IMR-90 (cell line): Measurements from ENCODE around the gene ENPEP. TPM values are rescaled to one million over a fixed set of nuclear protein-coding genes. Genes with fewer than 3 reads are reported as not detected.

Experiments
- ATAC-seq: fragments of 200-7000 bp; cut with Tn5 transposase; 2 replicates; pipeline ENCODE4 v1.9.1; 2020; ENCODE audit warnings: low read depth, mild to moderate bottlenecking, moderate library complexity
- BruUV-seq: library from RNA; stranded (reverse); fragments of 400-500 nt; replicated peaks from 2 replicates; lab custom pipeline; 2021; lab: Mats Ljungman, UMichigan
- CTCF ChIA-PET: fragments of 300-600 bp; formaldehyde crosslinking; extraction: SDS; loops from one replicate; lab custom pipeline; 2021; ENCODE audit warnings: antibody characterized with exemption; lab: Yijun Ruan, JAX
- POLR2A ChIA-PET: fragments of 300-600 bp; sonication (Branson Sonifier 250); formaldehyde crosslinking; loops from one replicate; lab custom pipeline; 2022; ENCODE audit warnings: antibody characterized with exemption; ENCODE audit not compliant: unreplicated experiment; lab: Charles Lee
- DNase-seq: peaks from one replicate; pipeline ENCODE4 v3.0.0; 2013
- H2AFZ ChIP-seq: replicated peaks from 2 replicates; pipeline ENCODE3; 2013; ENCODE audit warnings: low read length, mild to moderate bottlenecking; ENCODE audit not compliant: poor library complexity
- H2AK5ac ChIP-seq: 2 replicates; pipeline ENCODE4 v1.6.1; 2013; ENCODE audit warnings: low read depth, low read length, inconsistent platforms
- H2AK9ac ChIP-seq: replicated peaks from 2 replicates; pipeline ENCODE3; 2013; ENCODE audit warnings: mild to moderate bottlenecking, low read depth, low read length, moderate library complexity; ENCODE audit not compliant: poor library complexity
- H2BK120ac ChIP-seq: 2 replicates; pipeline ENCODE4 v1.6.1; 2013; ENCODE audit warnings: low read depth, low read length, inconsistent platforms
- H2BK15ac ChIP-seq: 3 replicates; pipeline ENCODE4 v1.6.1; 2013; ENCODE audit warnings: low read depth, low read length, inconsistent platforms
- H2BK20ac ChIP-seq: 2 replicates; pipeline ENCODE4 v1.6.1; 2013; ENCODE audit warnings: low read depth, mild to moderate bottlenecking, inconsistent platforms, low read length, moderate library complexity
- H2BK5ac ChIP-seq: 2 replicates; pipeline ENCODE4 v1.6.1; 2013; ENCODE audit warnings: mild to moderate bottlenecking, low read depth, low read length, inconsistent platforms; ENCODE audit not compliant: poor library complexity, severe bottlenecking
- H3K14ac ChIP-seq: replicated peaks from 2 replicates; pipeline ENCODE4 v1.6.1; 2013; ENCODE audit warnings: low read depth, low read length, inconsistent platforms
- H3K18ac ChIP-seq: 2 replicates; pipeline ENCODE4 v1.6.1; 2013; ENCODE audit warnings: low read depth, low read length, control low read depth
- H3K23ac ChIP-seq: 2 replicates; pipeline ENCODE4 v1.6.1; 2013; ENCODE audit warnings: low read depth, low read length, inconsistent platforms
- H3K27ac ChIP-seq: 2 replicates; pipeline ENCODE4 v1.5.1; 2013; ENCODE audit warnings: mild to moderate bottlenecking, control low read depth, low read length; ENCODE audit not compliant: insufficient read depth
- H3K27me3 ChIP-seq: 2 replicates; pipeline ENCODE4 v1.6.1; 2013; ENCODE audit warnings: low read length; ENCODE audit not compliant: control insufficient read depth, insufficient read depth
- H3K36me3 ChIP-seq: 2 replicates; pipeline ENCODE4 v1.6.1; 2013; ENCODE audit warnings: low read length, mixed read lengths; ENCODE audit not compliant: control insufficient read depth, insufficient read depth
- H3K4ac ChIP-seq: 2 replicates; pipeline ENCODE4 v1.6.1; 2013; ENCODE audit warnings: low read depth, low read length, inconsistent platforms
- H3K4me1 ChIP-seq: 2 replicates; pipeline ENCODE4 v1.6.1; 2013; ENCODE audit warnings: low read length, mixed read lengths; ENCODE audit not compliant: control insufficient read depth, insufficient read depth
- H3K4me2 ChIP-seq: 2 replicates; pipeline ENCODE4 v1.6.1; 2013; ENCODE audit warnings: low read depth, mild to moderate bottlenecking, control low read depth, low read length, moderate library complexity
- H3K4me3 ChIP-seq: 2 replicates; pipeline ENCODE4 v1.5.1; 2013; ENCODE audit warnings: low read depth, mild to moderate bottlenecking, control low read depth, low read length, moderate library complexity; ENCODE audit not compliant: insufficient read depth
- H3K56ac ChIP-seq: 2 replicates; pipeline ENCODE4 v1.6.1; 2013; ENCODE audit warnings: low read length, inconsistent platforms; ENCODE audit not compliant: insufficient read depth; ENCODE audit errors: extremely low read depth
- H3K79me1 ChIP-seq, 2 experiments: 2 replicates each; pipeline ENCODE4 v1.6.1; 2013; ENCODE audit warnings: low read length in 2 of 2, inconsistent platforms in 1 of 2, low read depth in 1 of 2
- H3K9ac ChIP-seq: 2 replicates; pipeline ENCODE4 v1.6.1; 2013; ENCODE audit warnings: low read depth, low read length, control low read depth
- H3K9me1 ChIP-seq: 2 replicates; pipeline ENCODE4 v1.6.1; 2013; ENCODE audit warnings: low read length, inconsistent platforms; ENCODE audit not compliant: insufficient read depth
- H3K9me3 ChIP-seq: 2 replicates; pipeline ENCODE4 v1.6.1; 2013; ENCODE audit warnings: low read length; ENCODE audit not compliant: control insufficient read depth, insufficient read depth
- H4K20me1 ChIP-seq: 2 replicates; pipeline ENCODE4 v1.6.1; 2013; ENCODE audit warnings: low read length, inconsistent platforms; ENCODE audit not compliant: insufficient read depth
- H4K5ac ChIP-seq: 2 replicates; pipeline ENCODE4 v1.6.1; 2013; ENCODE audit warnings: mild to moderate bottlenecking, low read depth, low read length, control low read depth
- H4K8ac ChIP-seq, 2 experiments: 2 replicates each; pipeline ENCODE4 v1.6.1; 2013; ENCODE audit warnings: low read depth in 2 of 2, low read length in 2 of 2, control low read depth in 1 of 2, inconsistent platforms in 1 of 2
- H4K91ac ChIP-seq: 2 replicates; pipeline ENCODE4 v1.6.1; 2013; ENCODE audit warnings: low read depth, low read length, inconsistent platforms; ENCODE audit not compliant: insufficient read depth
- RFX5 ChIP-seq: IDR thresholded peaks from 2 replicates; pipeline ENCODE4 v1.8.0; 2012; ENCODE audit warnings: low read depth, mild to moderate bottlenecking, low read length, moderate library complexity
- WGBS, 2 experiments: methylation state at CpG; one replicate each; pipeline versions ENCODE4 v1.1.5 to v1.1.7; 2013; ENCODE audit warnings: missing lambda C conversion rate in 2 of 2; ENCODE audit not compliant: insufficient read length in 1 of 2; ENCODE audit errors: extremely low coverage in 2 of 2; 5-methylcytosine and 5-hydroxymethylcytosine counted together
- dilution Hi-C: fragments of 300-500 bp; cut with HindIII; formaldehyde crosslinking; loops from one replicate; pipeline ENCODE4 v1.14.3; 2018; ENCODE audit warnings: low sequenced_read_pairs; ENCODE audit not compliant: unreplicated experiment
- in situ Hi-C: fragments of 300-500 bp; cut with MboI; formaldehyde crosslinking; loops from 3 replicates; pipeline ENCODE4 v1.14.3; 2019; ENCODE audit warnings: low sequenced_read_pairs, inconsistent platforms, mixed read lengths
- intact Hi-C: fragments of 100-400 bp; cut with micrococcal nuclease; formaldehyde crosslinking; loops from 2 replicates; pipeline ENCODE4 v1.10.0; 2022
- microRNA-seq, 2 experiments: library from miRNA; stranded (forward) in 1 of 2; unstranded in 1 of 2; fragments of 10-50 nt in 1 of 2; fragments of <30 nt in 1 of 2; gene quantifications in 1 of 2; microRNA quantifications in 1 of 2; one replicate each; pipeline versions ENCODE3 to v1.1.0; 2013 to 2020; ENCODE audit not compliant: insufficient read depth in 1 of 2, insufficient read length in 1 of 2, unreplicated experiment in 1 of 2
- polyA plus RNA-seq, 3 experiments: library from polyadenylated mRNA; depleted of rRNA; stranded (reverse); fragments of >200 nt; gene quantifications; 2 replicates each; pipeline ENCODE4 v1.2.3, GENCODE V29; 2012; ENCODE audit warnings: low replicate concordance in 1 of 3
- small RNA-seq, 5 experiments: library from RNA; depleted of rRNA; stranded (forward); fragments of <200 nt; gene quantifications; one replicate each; pipeline ENCODE3, GENCODE V24; 2012
- total RNA-seq: library from RNA; depleted of rRNA; stranded (reverse); fragments of >200 nt; gene quantifications from 2 replicates; pipeline ENCODE4 v1.2.3, GENCODE V29; 2012; rRNA removed

ENPEP gene
- total and polyA plus RNA-seq, 2 of the 4 experiments (the other 2 are of a cell fraction): 0.12 to 0.18 TPM

- H3K27me3 ChIP-seq: peaks cover 82% of the 10 kb centered on the region
- no peak overlapping the region for H3K4me3 ChIP-seq
- in situ Hi-C loops: no loop called here
- H2BK120ac ChIP-seq: no peak overlapping the region
- H3K4me1 ChIP-seq: 0 out of 2 replicates have a peak, but pooled peaks cover 1% of the 10 kb centered on the region
- ChIA-PET CTCF (interaction anchor here (0.6 kb wide), 1 partner anchor 500 kb away, joined by 4 read pairs; no protein-coding TSS in a partner anchor), POLR2A (no interaction called here)
- 5% methylated on average over 4 of the region's 27 CpGs; no CpG with 5 or more reads in 1 of the 2 experiments for WGBS, 2 experiments
- no peak overlapping the region for H4K8ac ChIP-seq
- no peak overlapping the region for H2AFZ ChIP-seq
- no peaks in the 10 kb centered on the region for H3K9me1 ChIP-seq
- ATAC-seq: no peak
- H3K36me3 ChIP-seq: no peaks in the 10 kb centered on the region
- H4K91ac ChIP-seq: no peak overlapping the region
- H2BK20ac ChIP-seq: no peak overlapping the region
- H4K5ac ChIP-seq: no peak overlapping the region
- no peak overlapping the region for H3K9ac ChIP-seq
- no peaks in the 10 kb centered on the region for H4K20me1 ChIP-seq
- H3K9me3 ChIP-seq: peaks cover 23% of the 10 kb centered on the region
- H3K27ac ChIP-seq: no peak overlapping the region
- dilution Hi-C loops: no loop called here
- no peak overlapping the region for H2AK9ac ChIP-seq
- no peak overlapping the region for H3K4me2 ChIP-seq
- no peak overlapping the region for H3K14ac ChIP-seq
- no peak for TF ChIP-seq RFX5
- H3K18ac ChIP-seq: no peak overlapping the region
- intact Hi-C loops: no loop called here
- no peak overlapping the region for H3K23ac ChIP-seq
- H3K79me1 ChIP-seq: no peaks in the 10 kb centered on the region
- H2BK5ac ChIP-seq: no peak overlapping the region
- no peak overlapping the region for H2AK5ac ChIP-seq
- H2BK15ac ChIP-seq: no peak overlapping the region
- H3K4ac ChIP-seq: no peak overlapping the region
- H3K56ac ChIP-seq: no peak overlapping the region
- no peak for DNase-seq
- BruUV-seq: no TSS peak
These were observed 138.4 kb downstream of the ENPEP start for GRCh38 chr4:110614173-110614963.

Small RNA genes within 50 kb of the gene (microRNA-seq; reads per million reads assigned to microRNA genes)
- gene RF00494 (ENCODE audit: insufficient read depth, insufficient read length): not detected

Small RNA genes within 50 kb of the gene (small RNA-seq; reads per million reads assigned to genes)
- gene RF00494: 0 reads per million in 5 experiments

Other genes starting within 250 kb of the ENPEP start
- gene PITX2, start 146.9 kb downstream of the ENPEP start, total RNA-seq: 3.0 and 3.6 TPM in 2 replicates
- 6.3 and 7.0 TPM in 2 replicates for gene PITX2, start 146.9 kb downstream of the ENPEP start, polyA plus RNA-seq (2012; rRNA removed)